ENCODE results near the gene SIK1. TPM values are rescaled to one million over a fixed set of nuclear protein-coding genes. Genes with fewer than 3 reads are reported as not detected.
"Not testable (repeated sequence)": the region's sequence is repeated elsewhere in the genome, so short reads cannot be mapped to it uniquely, and the experiment has no call there.

SIK1 gene
- total RNA-seq, 4 donors from 2014 or later = 108 to 502 (median 290) TPM

- not testable (repeated sequence) for H3K27me3 ChIP-seq; H3K4me1 ChIP-seq; H3K4me3 ChIP-seq; H3K36me3 ChIP-seq; H3K9me3 ChIP-seq; DNase-seq (ENCODE audit: low spot score in 2 of 2); H3K27ac ChIP-seq
- no CpG with 5 or more reads among the region's 53 CpGs for WGBS
Observed at GRCh38 chr21:43427242-43427559, 270 bp upstream of the SIK1 start.

- H3K27ac ChIP-seq; H3K4me3 ChIP-seq; H3K4me1 ChIP-seq; H3K36me3 ChIP-seq; H3K27me3 ChIP-seq; H3K9me3 ChIP-seq; DNase-seq (ENCODE audit: low spot score in 2 of 2): not testable (repeated sequence)
- WGBS = no CpG with 5 or more reads among the region's 43 CpGs
Observed at GRCh38 chr21:43426004-43426403, 927 bp downstream of the SIK1 start.

GRCh38 chr21:43419475-43419874, 7.5 kb downstream of the SIK1 start:
- not testable (repeated sequence) for DNase-seq (ENCODE audit: low spot score in 2 of 2); H3K4me1 ChIP-seq; H3K36me3 ChIP-seq; H3K4me3 ChIP-seq; H3K27ac ChIP-seq; H3K27me3 ChIP-seq; H3K9me3 ChIP-seq
- no CpG with 5 or more reads among the region's 15 CpGs for WGBS

- no CpG with 5 or more reads among the region's 5 CpGs for WGBS
- not testable (repeated sequence) for H3K4me3 ChIP-seq; H3K4me1 ChIP-seq; H3K36me3 ChIP-seq; DNase-seq (ENCODE audit: low spot score in 2 of 2); H3K27me3 ChIP-seq; H3K9me3 ChIP-seq; H3K27ac ChIP-seq
Observed at GRCh38 chr21:43414576-43414975, 12.4 kb downstream of the SIK1 start.

GRCh38 chr21:43412020-43412788, 14.7 kb downstream of the SIK1 start:
- H3K4me3 ChIP-seq, H3K36me3 ChIP-seq: not testable (repeated sequence)
- WGBS = no CpG with 5 or more reads among the region's 28 CpGs

GRCh38 chr21:43410456-43411068, 16.4 kb downstream of the SIK1 start:
- H3K9me3 ChIP-seq; H3K27me3 ChIP-seq; DNase-seq (ENCODE audit: low spot score in 2 of 2); H3K4me3 ChIP-seq; H3K4me1 ChIP-seq; H3K36me3 ChIP-seq; H3K27ac ChIP-seq: not testable (repeated sequence)
- no CpG with 5 or more reads among the region's 27 CpGs for WGBS

More at GRCh38 chr21:43412020-43412788, 14.7 kb downstream of the SIK1 start:
- H3K27me3 ChIP-seq; H3K27ac ChIP-seq; H3K4me1 ChIP-seq; DNase-seq (ENCODE audit: low spot score in 2 of 2); H3K9me3 ChIP-seq: not testable (repeated sequence)

GRCh38 chr21:43407139-43407538, 19.8 kb downstream of the SIK1 start:
- H3K4me3 ChIP-seq; H3K27ac ChIP-seq; H3K27me3 ChIP-seq; DNase-seq (ENCODE audit: low spot score in 2 of 2); H3K4me1 ChIP-seq; H3K9me3 ChIP-seq; H3K36me3 ChIP-seq: not testable (repeated sequence)
- no CpG with 5 or more reads among the region's 13 CpGs for WGBS

- H3K27ac ChIP-seq; H3K4me1 ChIP-seq; DNase-seq (ENCODE audit: low spot score in 2 of 2); H3K27me3 ChIP-seq; H3K36me3 ChIP-seq; H3K9me3 ChIP-seq; H3K4me3 ChIP-seq: not testable (repeated sequence)
- WGBS = no CpG with 5 or more reads among the region's 14 CpGs
Observed at GRCh38 chr21:43404450-43404849, 22.5 kb downstream of the SIK1 start.

- not testable (repeated sequence) for H3K4me3 ChIP-seq, H3K36me3 ChIP-seq, H3K9me3 ChIP-seq, H3K27me3 ChIP-seq, H3K4me1 ChIP-seq, H3K27ac ChIP-seq
- WGBS = 60% methylated on average over 1 of the region's 22 CpGs
- peak in 1 of 2 donors; percentile 10 for DNase-seq (ENCODE audit: low spot score in 2 of 2)
Observed at GRCh38 chr21:43403651-43404430, 23.1 kb downstream of the SIK1 start.

- not testable (repeated sequence) for DNase-seq (ENCODE audit: low spot score in 2 of 2); H3K4me3 ChIP-seq; H3K36me3 ChIP-seq; H3K4me1 ChIP-seq; H3K9me3 ChIP-seq; H3K27ac ChIP-seq; H3K27me3 ChIP-seq
- WGBS = no CpG with 5 or more reads among the region's 11 CpGs
Observed at GRCh38 chr21:43401125-43401524, 25.8 kb downstream of the SIK1 start.

GRCh38 chr21:43399595-43400015, 27.3 kb downstream of the SIK1 start:
- H3K4me3 ChIP-seq; H3K4me1 ChIP-seq; H3K27ac ChIP-seq; H3K36me3 ChIP-seq; DNase-seq (ENCODE audit: low spot score in 2 of 2); H3K27me3 ChIP-seq; H3K9me3 ChIP-seq: not testable (repeated sequence)
- WGBS = no CpG with 5 or more reads among the region's 15 CpGs

- H3K4me1 ChIP-seq; H3K27me3 ChIP-seq; H3K36me3 ChIP-seq; DNase-seq (ENCODE audit: low spot score in 2 of 2); H3K9me3 ChIP-seq; H3K27ac ChIP-seq; H3K4me3 ChIP-seq: not testable (repeated sequence)
- WGBS = no CpG with 5 or more reads among the region's 28 CpGs
Observed at GRCh38 chr21:43399136-43399535, 27.8 kb downstream of the SIK1 start.

GRCh38 chr21:43398533-43398932, 28.4 kb downstream of the SIK1 start:
- not testable (repeated sequence) for H3K36me3 ChIP-seq; H3K9me3 ChIP-seq; H3K4me3 ChIP-seq; H3K4me1 ChIP-seq; H3K27me3 ChIP-seq; DNase-seq (ENCODE audit: low spot score in 2 of 2); H3K27ac ChIP-seq
- WGBS = no CpG with 5 or more reads among the region's 12 CpGs

GRCh38 chr21:43398000-43398399, 28.9 kb downstream of the SIK1 start:
- DNase-seq (ENCODE audit: low spot score in 2 of 2); H3K4me3 ChIP-seq; H3K36me3 ChIP-seq; H3K27me3 ChIP-seq; H3K4me1 ChIP-seq; H3K9me3 ChIP-seq; H3K27ac ChIP-seq: not testable (repeated sequence)
- no CpG with 5 or more reads among the region's 3 CpGs for WGBS
